IMR-90 (cell line): ENCODE data around the gene UGT1A4. TPM values are rescaled to one million over a fixed set of nuclear protein-coding genes. Genes with fewer than 3 reads are reported as not detected.

Source experiments
- ATAC-seq: fragments of 200-7000 bp; cut with Tn5 transposase; 2 replicates; pipeline ENCODE4 v1.9.1; 2020; ENCODE audit warnings: low read depth, mild to moderate bottlenecking, moderate library complexity
- BruUV-seq: library from RNA; stranded (reverse); fragments of 400-500 nt; replicated peaks from 2 replicates; lab custom pipeline; 2021; lab: Mats Ljungman, UMichigan
- CTCF ChIA-PET: fragments of 300-600 bp; formaldehyde crosslinking; extraction: SDS; loops from one replicate; lab custom pipeline; 2021; ENCODE audit warnings: antibody characterized with exemption; lab: Yijun Ruan, JAX
- POLR2A ChIA-PET: fragments of 300-600 bp; sonication (Branson Sonifier 250); formaldehyde crosslinking; loops from one replicate; lab custom pipeline; 2022; ENCODE audit warnings: antibody characterized with exemption; ENCODE audit not compliant: unreplicated experiment; lab: Charles Lee
- DNase-seq: peaks from one replicate; pipeline ENCODE4 v3.0.0; 2013
- H2AFZ ChIP-seq: replicated peaks from 2 replicates; pipeline ENCODE3; 2013; ENCODE audit warnings: low read length, mild to moderate bottlenecking; ENCODE audit not compliant: poor library complexity
- H2AK5ac ChIP-seq: 2 replicates; pipeline ENCODE4 v1.6.1; 2013; ENCODE audit warnings: low read depth, low read length, inconsistent platforms
- H2AK9ac ChIP-seq: replicated peaks from 2 replicates; pipeline ENCODE3; 2013; ENCODE audit warnings: mild to moderate bottlenecking, low read depth, low read length, moderate library complexity; ENCODE audit not compliant: poor library complexity
- H2BK120ac ChIP-seq: 2 replicates; pipeline ENCODE4 v1.6.1; 2013; ENCODE audit warnings: low read depth, low read length, inconsistent platforms
- H2BK15ac ChIP-seq: 3 replicates; pipeline ENCODE4 v1.6.1; 2013; ENCODE audit warnings: low read depth, low read length, inconsistent platforms
- H2BK20ac ChIP-seq: 2 replicates; pipeline ENCODE4 v1.6.1; 2013; ENCODE audit warnings: low read depth, mild to moderate bottlenecking, inconsistent platforms, low read length, moderate library complexity
- H2BK5ac ChIP-seq: 2 replicates; pipeline ENCODE4 v1.6.1; 2013; ENCODE audit warnings: mild to moderate bottlenecking, low read depth, low read length, inconsistent platforms; ENCODE audit not compliant: poor library complexity, severe bottlenecking
- H3K14ac ChIP-seq: replicated peaks from 2 replicates; pipeline ENCODE4 v1.6.1; 2013; ENCODE audit warnings: low read depth, low read length, inconsistent platforms
- H3K18ac ChIP-seq: 2 replicates; pipeline ENCODE4 v1.6.1; 2013; ENCODE audit warnings: low read depth, low read length, control low read depth
- H3K23ac ChIP-seq: 2 replicates; pipeline ENCODE4 v1.6.1; 2013; ENCODE audit warnings: low read depth, low read length, inconsistent platforms
- H3K27ac ChIP-seq: 2 replicates; pipeline ENCODE4 v1.5.1; 2013; ENCODE audit warnings: mild to moderate bottlenecking, control low read depth, low read length; ENCODE audit not compliant: insufficient read depth
- H3K27me3 ChIP-seq: 2 replicates; pipeline ENCODE4 v1.6.1; 2013; ENCODE audit warnings: low read length; ENCODE audit not compliant: control insufficient read depth, insufficient read depth
- H3K36me3 ChIP-seq: 2 replicates; pipeline ENCODE4 v1.6.1; 2013; ENCODE audit warnings: low read length, mixed read lengths; ENCODE audit not compliant: control insufficient read depth, insufficient read depth
- H3K4ac ChIP-seq: 2 replicates; pipeline ENCODE4 v1.6.1; 2013; ENCODE audit warnings: low read depth, low read length, inconsistent platforms
- H3K4me1 ChIP-seq: 2 replicates; pipeline ENCODE4 v1.6.1; 2013; ENCODE audit warnings: low read length, mixed read lengths; ENCODE audit not compliant: control insufficient read depth, insufficient read depth
- H3K4me2 ChIP-seq: 2 replicates; pipeline ENCODE4 v1.6.1; 2013; ENCODE audit warnings: low read depth, mild to moderate bottlenecking, control low read depth, low read length, moderate library complexity
- H3K4me3 ChIP-seq: 2 replicates; pipeline ENCODE4 v1.5.1; 2013; ENCODE audit warnings: low read depth, mild to moderate bottlenecking, control low read depth, low read length, moderate library complexity; ENCODE audit not compliant: insufficient read depth
- H3K56ac ChIP-seq: 2 replicates; pipeline ENCODE4 v1.6.1; 2013; ENCODE audit warnings: low read length, inconsistent platforms; ENCODE audit not compliant: insufficient read depth; ENCODE audit errors: extremely low read depth
- H3K79me1 ChIP-seq, 2 experiments: 2 replicates each; pipeline ENCODE4 v1.6.1; 2013; ENCODE audit warnings: low read length in 2 of 2, inconsistent platforms in 1 of 2, low read depth in 1 of 2
- H3K9ac ChIP-seq: 2 replicates; pipeline ENCODE4 v1.6.1; 2013; ENCODE audit warnings: low read depth, low read length, control low read depth
- H3K9me1 ChIP-seq: 2 replicates; pipeline ENCODE4 v1.6.1; 2013; ENCODE audit warnings: low read length, inconsistent platforms; ENCODE audit not compliant: insufficient read depth
- H3K9me3 ChIP-seq: 2 replicates; pipeline ENCODE4 v1.6.1; 2013; ENCODE audit warnings: low read length; ENCODE audit not compliant: control insufficient read depth, insufficient read depth
- H4K20me1 ChIP-seq: 2 replicates; pipeline ENCODE4 v1.6.1; 2013; ENCODE audit warnings: low read length, inconsistent platforms; ENCODE audit not compliant: insufficient read depth
- H4K5ac ChIP-seq: 2 replicates; pipeline ENCODE4 v1.6.1; 2013; ENCODE audit warnings: mild to moderate bottlenecking, low read depth, low read length, control low read depth
- H4K8ac ChIP-seq, 2 experiments: 2 replicates each; pipeline ENCODE4 v1.6.1; 2013; ENCODE audit warnings: low read depth in 2 of 2, low read length in 2 of 2, control low read depth in 1 of 2, inconsistent platforms in 1 of 2
- H4K91ac ChIP-seq: 2 replicates; pipeline ENCODE4 v1.6.1; 2013; ENCODE audit warnings: low read depth, low read length, inconsistent platforms; ENCODE audit not compliant: insufficient read depth
- BHLHE40 ChIP-seq: fragments of 150-350 bp; IDR thresholded peaks from 2 replicates; pipeline ENCODE4 v1.6.1; 2016; ENCODE audit warnings: mild to moderate bottlenecking, low read depth, low read length
- CEBPB ChIP-seq: IDR thresholded peaks from 2 replicates; pipeline ENCODE4 v1.6.1; 2012; ENCODE audit warnings: low read depth, low read length, improper control_type of control experiment
- CHD1 ChIP-seq: IDR thresholded peaks from 2 replicates; pipeline ENCODE4 v1.6.1; 2012; ENCODE audit warnings: low read depth, low read length, improper control_type of control experiment
- FOS ChIP-seq: fragments of 150-350 bp; IDR thresholded peaks from 2 replicates; pipeline ENCODE4 v1.6.1; 2016; ENCODE audit warnings: low read depth, low read length
- MAFK ChIP-seq: IDR thresholded peaks from 2 replicates; pipeline ENCODE4 v1.6.1; 2012; ENCODE audit warnings: low read depth, low read length, improper control_type of control experiment
- MAZ ChIP-seq: IDR thresholded peaks from 2 replicates; pipeline ENCODE4 v1.6.1; 2012; ENCODE audit warnings: low read depth, mild to moderate bottlenecking, low read length, improper control_type of control experiment, moderate library complexity, borderline replicate concordance
- MXI1 ChIP-seq: IDR thresholded peaks from 2 replicates; pipeline ENCODE4 v1.6.1; 2012; ENCODE audit warnings: low read depth, mild to moderate bottlenecking, low read length, moderate library complexity, borderline replicate concordance
- NFE2L2 ChIP-seq: fragments of 150-350 bp; IDR thresholded peaks from 2 replicates; pipeline ENCODE4 v1.6.1; 2016; ENCODE audit warnings: low read depth, mild to moderate bottlenecking, low read length
- POLR2A ChIP-seq: IDR thresholded peaks from 2 replicates; pipeline ENCODE4 v1.6.1; 2012; ENCODE audit warnings: mild to moderate bottlenecking, low read depth, low read length
- RAD21 ChIP-seq: IDR thresholded peaks from 2 replicates; pipeline ENCODE4 v1.6.1; 2012; ENCODE audit warnings: low read length, improper control_type of control experiment
- RCOR1 ChIP-seq: IDR thresholded peaks from 2 replicates; pipeline ENCODE4 v1.6.1; 2012; ENCODE audit warnings: mild to moderate bottlenecking, low read length, improper control_type of control experiment; ENCODE audit not compliant: insufficient replicate concordance
- RFX5 ChIP-seq: IDR thresholded peaks from 2 replicates; pipeline ENCODE4 v1.8.0; 2012; ENCODE audit warnings: low read depth, mild to moderate bottlenecking, low read length, moderate library complexity
- SMC3 ChIP-seq: fragments of 150-350 bp; IDR thresholded peaks from 2 replicates; pipeline ENCODE4 v1.6.1; 2016; ENCODE audit warnings: low read depth, mild to moderate bottlenecking, antibody characterized with exemption, low read length, moderate library complexity
- WGBS, 2 experiments: methylation state at CpG; one replicate each; pipeline versions ENCODE4 v1.1.5 to v1.1.7; 2013; ENCODE audit warnings: missing lambda C conversion rate in 2 of 2; ENCODE audit not compliant: insufficient read length in 1 of 2; ENCODE audit errors: extremely low coverage in 2 of 2; 5-methylcytosine and 5-hydroxymethylcytosine counted together
- dilution Hi-C: fragments of 300-500 bp; cut with HindIII; formaldehyde crosslinking; loops from one replicate; pipeline ENCODE4 v1.14.3; 2018; ENCODE audit warnings: low sequenced_read_pairs; ENCODE audit not compliant: unreplicated experiment
- in situ Hi-C: fragments of 300-500 bp; cut with MboI; formaldehyde crosslinking; loops from 3 replicates; pipeline ENCODE4 v1.14.3; 2019; ENCODE audit warnings: low sequenced_read_pairs, inconsistent platforms, mixed read lengths
- intact Hi-C: fragments of 100-400 bp; cut with micrococcal nuclease; formaldehyde crosslinking; loops from 2 replicates; pipeline ENCODE4 v1.10.0; 2022
- polyA plus RNA-seq, 3 experiments: library from polyadenylated mRNA; depleted of rRNA; stranded (reverse); fragments of >200 nt; gene quantifications; 2 replicates each; pipeline ENCODE4 v1.2.3, GENCODE V29; 2012; ENCODE audit warnings: low replicate concordance in 1 of 3
- total RNA-seq: library from RNA; depleted of rRNA; stranded (reverse); fragments of >200 nt; gene quantifications from 2 replicates; pipeline ENCODE4 v1.2.3, GENCODE V29; 2012
- TF ChIP-seq, protein P1 (sequence below): conservative IDR thresholded peaks from 2 replicates; pipeline ENCODE4 v1.5.1; 2012; ENCODE audit warnings: mild to moderate bottlenecking, low read depth, low read length, improper control_type of control experiment
- TF ChIP-seq, protein P2 (sequence below): fragments of 150-350 bp; IDR thresholded peaks from 2 replicates; pipeline ENCODE4 v1.6.1; 2017; ENCODE audit warnings: mild to moderate bottlenecking, antibody characterized with exemption, low read length, low read depth
- TF ChIP-seq, protein P3 (sequence below): fragments of 150-350 bp; IDR thresholded peaks from 2 replicates; pipeline ENCODE4 v1.6.1; 2016; ENCODE audit warnings: low read depth, mild to moderate bottlenecking, low read length, moderate library complexity, borderline replicate concordance

The UGT1A4 gene
- total and polyA plus RNA-seq, 2 of the 4 experiments (the other 2 are of a cell fraction) = not detected

DNA sequence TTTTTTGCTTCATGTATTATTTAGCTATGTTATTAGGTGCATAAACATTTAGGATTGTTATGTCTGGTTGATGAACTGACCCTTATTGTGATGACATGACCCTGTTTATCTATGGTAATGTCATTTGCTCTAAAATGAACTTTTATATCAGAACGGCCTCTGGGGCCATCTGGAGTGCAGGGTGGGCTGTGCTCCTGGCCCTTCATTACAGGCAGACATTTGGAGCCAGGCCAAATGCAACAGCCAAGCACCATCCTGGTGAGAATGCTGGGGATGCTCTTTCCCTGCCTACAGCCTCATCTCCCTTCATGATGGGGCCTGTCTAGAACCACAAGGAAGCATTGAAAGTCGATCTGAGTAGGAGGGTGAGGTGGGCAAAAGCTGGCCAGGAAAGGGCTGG, 97.8 kb downstream of the UGT1A4 start:
- H3K9me3 ChIP-seq = no peaks in the 10 kb centered on the region

More for the DNA sequence above, 97.8 kb downstream of the UGT1A4 start:
- Histone ChIP-seq H3K4ac (no peak overlapping the region), H4K5ac (no peak overlapping the region), H3K9me1 (no peaks in the 10 kb centered on the region), H4K8ac (no peak overlapping the region), H2AFZ (no peak overlapping the region), H3K23ac (no peak overlapping the region), H3K4me3 (no peak overlapping the region), H3K14ac (no peak overlapping the region), H3K27ac (no peak overlapping the region), H4K20me1 (no peaks in the 10 kb centered on the region), H2BK120ac (no peak overlapping the region), H3K18ac (no peak overlapping the region), H3K36me3 (no peaks in the 10 kb centered on the region), H3K79me1 (no peaks in the 10 kb centered on the region), H3K4me2 (no peak overlapping the region), H3K4me1 (no peaks in the 10 kb centered on the region), H3K56ac (no peak overlapping the region), H2AK5ac (no peak overlapping the region), H3K9ac (no peak overlapping the region), H2AK9ac (no peak overlapping the region), H2BK15ac (no peak overlapping the region), H4K91ac (no peak overlapping the region), H3K27me3 (peaks cover 6% of the 10 kb centered on the region; the same call in 1 of the 2 replicates), H2BK5ac (no peak overlapping the region), H2BK20ac (no peak overlapping the region)
- dilution Hi-C loops = no loop called here
- ChIA-PET POLR2A (no interaction called here), CTCF (no interaction called here)
- no CpG with 5 or more reads among the region's 2 CpGs for WGBS, 2 experiments
- in situ Hi-C loops = no loop called here
- TF ChIP-seq RAD21 (no peak), RCOR1 (no peak), FOS (no peak), CEBPB (no peak), MAZ (no peak), MXI1 (no peak), NFE2L2 (no peak), SMC3 (no peak), BHLHE40 (no peak), MAFK (no peak), RFX5 (no peak), POLR2A (no peak), CHD1 (no peak)
- TF ChIP-seq, protein P1, sequence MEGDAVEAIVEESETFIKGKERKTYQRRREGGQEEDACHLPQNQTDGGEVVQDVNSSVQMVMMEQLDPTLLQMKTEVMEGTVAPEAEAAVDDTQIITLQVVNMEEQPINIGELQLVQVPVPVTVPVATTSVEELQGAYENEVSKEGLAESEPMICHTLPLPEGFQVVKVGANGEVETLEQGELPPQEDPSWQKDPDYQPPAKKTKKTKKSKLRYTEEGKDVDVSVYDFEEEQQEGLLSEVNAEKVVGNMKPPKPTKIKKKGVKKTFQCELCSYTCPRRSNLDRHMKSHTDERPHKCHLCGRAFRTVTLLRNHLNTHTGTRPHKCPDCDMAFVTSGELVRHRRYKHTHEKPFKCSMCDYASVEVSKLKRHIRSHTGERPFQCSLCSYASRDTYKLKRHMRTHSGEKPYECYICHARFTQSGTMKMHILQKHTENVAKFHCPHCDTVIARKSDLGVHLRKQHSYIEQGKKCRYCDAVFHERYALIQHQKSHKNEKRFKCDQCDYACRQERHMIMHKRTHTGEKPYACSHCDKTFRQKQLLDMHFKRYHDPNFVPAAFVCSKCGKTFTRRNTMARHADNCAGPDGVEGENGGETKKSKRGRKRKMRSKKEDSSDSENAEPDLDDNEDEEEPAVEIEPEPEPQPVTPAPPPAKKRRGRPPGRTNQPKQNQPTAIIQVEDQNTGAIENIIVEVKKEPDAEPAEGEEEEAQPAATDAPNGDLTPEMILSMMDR = no peak
- TF ChIP-seq, protein P2, sequence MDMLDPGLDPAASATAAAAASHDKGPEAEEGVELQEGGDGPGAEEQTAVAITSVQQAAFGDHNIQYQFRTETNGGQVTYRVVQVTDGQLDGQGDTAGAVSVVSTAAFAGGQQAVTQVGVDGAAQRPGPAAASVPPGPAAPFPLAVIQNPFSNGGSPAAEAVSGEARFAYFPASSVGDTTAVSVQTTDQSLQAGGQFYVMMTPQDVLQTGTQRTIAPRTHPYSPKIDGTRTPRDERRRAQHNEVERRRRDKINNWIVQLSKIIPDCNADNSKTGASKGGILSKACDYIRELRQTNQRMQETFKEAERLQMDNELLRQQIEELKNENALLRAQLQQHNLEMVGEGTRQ = no peak
- TF ChIP-seq, protein P3, sequence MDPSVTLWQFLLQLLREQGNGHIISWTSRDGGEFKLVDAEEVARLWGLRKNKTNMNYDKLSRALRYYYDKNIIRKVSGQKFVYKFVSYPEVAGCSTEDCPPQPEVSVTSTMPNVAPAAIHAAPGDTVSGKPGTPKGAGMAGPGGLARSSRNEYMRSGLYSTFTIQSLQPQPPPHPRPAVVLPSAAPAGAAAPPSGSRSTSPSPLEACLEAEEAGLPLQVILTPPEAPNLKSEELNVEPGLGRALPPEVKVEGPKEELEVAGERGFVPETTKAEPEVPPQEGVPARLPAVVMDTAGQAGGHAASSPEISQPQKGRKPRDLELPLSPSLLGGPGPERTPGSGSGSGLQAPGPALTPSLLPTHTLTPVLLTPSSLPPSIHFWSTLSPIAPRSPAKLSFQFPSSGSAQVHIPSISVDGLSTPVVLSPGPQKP = no peak
- intact Hi-C loops = no loop called here
- ATAC-seq (no peak), DNase-seq (no peak)
- BruUV-seq = no TSS peak
